ENCODE measurements around the gene BTBD17. TPM values are rescaled to one million over a fixed set of nuclear protein-coding genes. Genes with fewer than 3 reads are reported as not detected.

Gene BTBD17
- total and polyA plus RNA-seq, 12 donors, result 0.10 to 1.1 (median 0.46) TPM; not detected in 4

DNA sequence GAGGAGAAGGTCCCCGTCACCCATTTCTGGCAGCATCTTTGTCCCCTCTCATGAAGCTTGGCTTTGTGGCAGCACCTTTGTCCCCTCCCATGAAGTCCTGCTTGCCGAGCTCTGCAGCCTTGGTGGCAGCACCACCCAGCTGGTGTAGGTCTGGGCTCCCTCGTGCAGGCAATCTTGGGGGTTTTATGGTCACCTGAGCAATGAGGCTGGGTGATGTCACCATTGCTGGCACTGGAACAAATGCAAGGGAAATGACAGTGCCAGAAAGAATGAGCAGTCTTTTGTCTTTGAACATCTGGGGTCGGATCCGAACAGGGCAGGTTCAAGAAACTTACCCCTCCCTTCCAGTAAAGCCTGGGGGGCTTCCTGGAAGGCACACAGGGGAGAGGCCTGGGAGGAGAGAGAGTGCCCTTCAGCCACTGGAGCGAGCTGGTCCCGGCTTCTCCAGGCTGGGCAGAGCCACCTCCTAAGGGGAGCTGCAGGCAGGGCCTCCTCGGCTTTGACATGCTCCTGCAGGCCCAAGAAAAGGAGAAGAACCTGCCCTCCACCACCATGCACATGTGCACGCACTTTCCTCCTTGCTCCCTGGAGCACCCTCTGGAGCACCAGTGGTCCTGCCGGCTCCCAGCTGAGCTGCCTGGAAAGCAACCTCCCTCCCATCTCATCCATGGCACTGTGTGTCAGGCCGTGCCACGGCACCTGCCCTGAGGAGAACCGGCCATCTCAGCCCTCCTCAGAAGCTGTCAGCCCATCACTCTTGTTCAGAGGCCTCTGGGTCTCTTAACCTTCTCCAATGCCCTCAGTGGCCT, 16.0 kb downstream of the BTBD17 start:
- TF ChIP-seq, protein P1, sequence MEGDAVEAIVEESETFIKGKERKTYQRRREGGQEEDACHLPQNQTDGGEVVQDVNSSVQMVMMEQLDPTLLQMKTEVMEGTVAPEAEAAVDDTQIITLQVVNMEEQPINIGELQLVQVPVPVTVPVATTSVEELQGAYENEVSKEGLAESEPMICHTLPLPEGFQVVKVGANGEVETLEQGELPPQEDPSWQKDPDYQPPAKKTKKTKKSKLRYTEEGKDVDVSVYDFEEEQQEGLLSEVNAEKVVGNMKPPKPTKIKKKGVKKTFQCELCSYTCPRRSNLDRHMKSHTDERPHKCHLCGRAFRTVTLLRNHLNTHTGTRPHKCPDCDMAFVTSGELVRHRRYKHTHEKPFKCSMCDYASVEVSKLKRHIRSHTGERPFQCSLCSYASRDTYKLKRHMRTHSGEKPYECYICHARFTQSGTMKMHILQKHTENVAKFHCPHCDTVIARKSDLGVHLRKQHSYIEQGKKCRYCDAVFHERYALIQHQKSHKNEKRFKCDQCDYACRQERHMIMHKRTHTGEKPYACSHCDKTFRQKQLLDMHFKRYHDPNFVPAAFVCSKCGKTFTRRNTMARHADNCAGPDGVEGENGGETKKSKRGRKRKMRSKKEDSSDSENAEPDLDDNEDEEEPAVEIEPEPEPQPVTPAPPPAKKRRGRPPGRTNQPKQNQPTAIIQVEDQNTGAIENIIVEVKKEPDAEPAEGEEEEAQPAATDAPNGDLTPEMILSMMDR (IDR thresholded peaks at IDR 0.05), result no peak
- H3K36me3 ChIP-seq (replicated peaks in 1 of 2), result no peaks in the 10 kb centered on the region
- no peak for DNase-seq
- H3K27me3 ChIP-seq, result no peaks in the 10 kb centered on the region
- H3K27ac ChIP-seq, result no peak overlapping the region
- WGBS, 4 donors, result 72 to 88% (median 79%) methylated on average over 10 to 13 of the region's 13 CpGs
- H3K4me1 ChIP-seq (replicated peaks in 1 of 2), result no peaks in the 10 kb centered on the region
- intact Hi-C loops (cut with DNase I), result no loop called here
- no peaks in the 10 kb centered on the region for H3K9me3 ChIP-seq (replicated peaks in 1 of 3)
- no peak overlapping the region for H3K4me3 ChIP-seq

DNA sequence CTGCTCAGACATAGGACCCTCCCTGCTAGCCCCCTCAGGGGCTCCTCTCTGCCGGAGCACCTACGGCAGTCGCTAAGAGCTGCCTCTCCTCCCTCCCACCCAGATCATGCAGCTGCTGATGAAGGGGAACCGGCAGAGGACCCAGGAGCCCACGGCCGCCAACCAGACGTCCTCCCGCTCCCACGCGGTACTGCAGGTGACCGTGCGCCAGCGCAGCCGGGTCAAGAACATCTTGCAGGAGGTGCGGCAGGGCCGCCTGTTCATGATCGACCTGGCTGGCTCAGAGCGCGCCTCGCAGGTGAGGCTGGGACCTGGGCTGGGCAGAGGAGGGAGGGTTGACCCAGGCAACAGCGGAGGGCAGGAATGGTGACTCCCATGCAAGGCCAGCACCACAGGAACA, 17.0 kb downstream of the BTBD17 start:
- no peaks in the 10 kb centered on the region for H3K9me3 ChIP-seq (replicated peaks in 1 of 3)
- intact Hi-C loops (cut with DNase I), result no loop called here
- no peak for TF ChIP-seq POLR2A (IDR thresholded peaks at IDR 0.05)
- TF ChIP-seq, protein P1 (IDR thresholded peaks at IDR 0.05), result no peak
- 77 to 88% (median 85%) methylated on average over 4 to 21 of the region's 21 CpGs for WGBS, 4 donors
- H3K27me3 ChIP-seq, result no peaks in the 10 kb centered on the region
- no peaks in the 10 kb centered on the region for H3K4me1 ChIP-seq (replicated peaks in 1 of 2)
- H3K27ac ChIP-seq, result no peak overlapping the region
- H3K4me3 ChIP-seq, result no peak overlapping the region
- no peaks in the 10 kb centered on the region for H3K36me3 ChIP-seq (replicated peaks in 1 of 2)
- no peak for DNase-seq

DNA sequence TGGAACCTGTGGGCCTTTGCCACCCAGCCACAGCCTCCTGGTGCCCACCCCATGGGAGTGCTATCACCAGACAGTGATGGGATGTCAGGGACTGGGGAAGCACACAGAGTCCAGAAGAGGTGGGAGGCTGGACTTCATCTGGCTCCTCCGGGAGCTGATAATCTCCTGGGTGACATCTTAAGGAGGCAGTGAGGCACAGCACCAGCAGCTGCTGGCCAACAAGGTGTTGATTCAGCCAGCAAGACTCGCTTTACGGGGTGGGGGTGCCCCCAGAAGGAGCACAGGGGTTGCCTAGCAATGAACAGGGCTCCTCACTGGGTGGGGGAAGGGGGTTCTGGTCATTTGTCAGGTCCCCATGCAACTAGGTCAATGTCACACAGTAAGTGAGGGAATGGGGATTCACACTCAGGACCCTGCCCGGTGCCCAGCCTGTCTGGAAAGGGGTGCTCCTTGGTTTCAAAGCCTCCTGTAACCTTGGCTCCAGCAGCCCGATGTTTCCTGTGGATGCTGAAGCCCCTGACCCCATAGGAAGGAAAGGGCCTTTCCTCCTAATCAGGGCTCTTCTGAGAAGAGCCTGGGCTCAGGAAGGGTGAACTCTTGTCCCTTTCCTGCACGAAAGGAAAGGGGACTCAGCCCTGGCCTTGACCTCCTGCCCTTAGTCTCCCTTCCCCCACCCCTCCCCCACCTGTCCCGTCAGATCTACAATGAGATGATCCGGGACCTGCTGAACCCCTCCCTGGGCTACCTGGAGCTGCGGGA, 18.0 kb downstream of the BTBD17 start:
- no peak for DNase-seq
- Histone ChIP-seq H3K4me1 (replicated peaks in 1 of 2) (no peaks in the 10 kb centered on the region), H3K27ac (no peak overlapping the region), H3K27me3 (no peaks in the 10 kb centered on the region), H3K9me3 (replicated peaks in 1 of 3) (no peaks in the 10 kb centered on the region), H3K4me3 (no peak overlapping the region), H3K36me3 (replicated peaks in 1 of 2) (no peaks in the 10 kb centered on the region)
- TF ChIP-seq, protein P1 (IDR thresholded peaks at IDR 0.05), result no peak
- no peak for TF ChIP-seq POLR2A (IDR thresholded peaks at IDR 0.05)
- WGBS, 4 donors, result 50 to 64% (median 58%) methylated on average over 3 to 9 of the region's 9 CpGs
- intact Hi-C loops (cut with DNase I), result no loop called here

DNA sequence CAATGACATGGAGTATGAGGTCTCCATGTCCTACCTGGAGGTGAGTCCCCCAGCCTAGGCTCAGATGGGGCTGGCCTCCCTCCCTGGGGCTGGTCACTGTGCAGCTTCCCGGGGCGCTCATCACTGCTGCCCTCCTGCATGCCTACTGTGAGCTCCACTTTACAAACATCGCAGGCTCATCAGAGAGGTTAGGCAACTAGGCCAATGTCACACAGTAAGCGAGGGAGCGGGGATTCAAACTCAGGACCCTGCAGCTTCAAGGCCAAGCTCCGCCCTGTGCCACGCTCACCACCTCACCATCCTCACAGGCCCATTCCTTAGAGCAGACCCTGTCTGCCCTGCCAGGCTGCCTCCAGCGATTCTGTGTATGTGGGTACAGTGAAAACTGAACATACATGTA, 18.5 kb downstream of the BTBD17 start:
- Histone ChIP-seq H3K27me3 (no peaks in the 10 kb centered on the region), H3K4me1 (replicated peaks in 1 of 2) (no peaks in the 10 kb centered on the region), H3K9me3 (replicated peaks in 1 of 3) (no peaks in the 10 kb centered on the region), H3K4me3 (no peak overlapping the region), H3K36me3 (replicated peaks in 1 of 2) (no peaks in the 10 kb centered on the region), H3K27ac (no peak overlapping the region)
- intact Hi-C loops (cut with DNase I), result no loop called here
- 78 to 96% (median 93%) methylated on average over 3 to 8 of the region's 8 CpGs for WGBS, 4 donors
- no peak for TF ChIP-seq POLR2A (IDR thresholded peaks at IDR 0.05)
- TF ChIP-seq, protein P1 (IDR thresholded peaks at IDR 0.05), result no peak
- DNase-seq, result no peak

All from adrenal gland (tissue), 12 donors.